Measurements from ENCODE around the gene CPA5.

The CPA5 gene

DNA sequence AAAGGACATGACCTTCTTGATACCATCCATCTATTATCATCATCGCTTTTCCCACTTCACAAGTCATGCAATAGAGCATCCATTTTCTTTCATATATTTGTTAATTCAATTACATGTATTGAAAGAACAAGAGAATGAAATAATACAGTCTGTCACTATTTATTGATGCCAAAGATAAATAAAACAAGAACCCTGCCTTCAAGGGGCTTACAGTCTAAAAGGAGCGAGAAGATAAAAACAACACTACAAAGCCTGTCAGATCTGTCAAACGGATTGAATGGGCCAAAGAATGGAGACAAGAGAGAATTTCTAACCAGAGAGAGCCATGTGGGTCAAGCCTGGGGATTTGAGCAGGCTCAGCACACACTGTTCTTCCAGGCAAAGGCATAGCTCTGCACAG, 15.9 kb downstream of the CPA5 start:
- TF ChIP-seq, protein P1, sequence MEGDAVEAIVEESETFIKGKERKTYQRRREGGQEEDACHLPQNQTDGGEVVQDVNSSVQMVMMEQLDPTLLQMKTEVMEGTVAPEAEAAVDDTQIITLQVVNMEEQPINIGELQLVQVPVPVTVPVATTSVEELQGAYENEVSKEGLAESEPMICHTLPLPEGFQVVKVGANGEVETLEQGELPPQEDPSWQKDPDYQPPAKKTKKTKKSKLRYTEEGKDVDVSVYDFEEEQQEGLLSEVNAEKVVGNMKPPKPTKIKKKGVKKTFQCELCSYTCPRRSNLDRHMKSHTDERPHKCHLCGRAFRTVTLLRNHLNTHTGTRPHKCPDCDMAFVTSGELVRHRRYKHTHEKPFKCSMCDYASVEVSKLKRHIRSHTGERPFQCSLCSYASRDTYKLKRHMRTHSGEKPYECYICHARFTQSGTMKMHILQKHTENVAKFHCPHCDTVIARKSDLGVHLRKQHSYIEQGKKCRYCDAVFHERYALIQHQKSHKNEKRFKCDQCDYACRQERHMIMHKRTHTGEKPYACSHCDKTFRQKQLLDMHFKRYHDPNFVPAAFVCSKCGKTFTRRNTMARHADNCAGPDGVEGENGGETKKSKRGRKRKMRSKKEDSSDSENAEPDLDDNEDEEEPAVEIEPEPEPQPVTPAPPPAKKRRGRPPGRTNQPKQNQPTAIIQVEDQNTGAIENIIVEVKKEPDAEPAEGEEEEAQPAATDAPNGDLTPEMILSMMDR (IDR thresholded peaks at IDR 0.05; ENCODE audit: low read length, missing control alignments), result no peak
- no peak for DNase-seq (ENCODE audit: low read depth)
- H3K4me3 ChIP-seq (replicated peaks; ENCODE audit: low read depth, low read length), result no peak overlapping the region

- no peak for DNase-seq (ENCODE audit: low read depth)
- TF ChIP-seq, protein P1 (IDR thresholded peaks at IDR 0.05; ENCODE audit: low read length, missing control alignments), result no peak
- H3K4me3 ChIP-seq (replicated peaks; ENCODE audit: low read depth, low read length), result no peak overlapping the region
Measured at GRCh38 chr7:130361681-130362080, 17.1 kb downstream of the CPA5 start.

DNA sequence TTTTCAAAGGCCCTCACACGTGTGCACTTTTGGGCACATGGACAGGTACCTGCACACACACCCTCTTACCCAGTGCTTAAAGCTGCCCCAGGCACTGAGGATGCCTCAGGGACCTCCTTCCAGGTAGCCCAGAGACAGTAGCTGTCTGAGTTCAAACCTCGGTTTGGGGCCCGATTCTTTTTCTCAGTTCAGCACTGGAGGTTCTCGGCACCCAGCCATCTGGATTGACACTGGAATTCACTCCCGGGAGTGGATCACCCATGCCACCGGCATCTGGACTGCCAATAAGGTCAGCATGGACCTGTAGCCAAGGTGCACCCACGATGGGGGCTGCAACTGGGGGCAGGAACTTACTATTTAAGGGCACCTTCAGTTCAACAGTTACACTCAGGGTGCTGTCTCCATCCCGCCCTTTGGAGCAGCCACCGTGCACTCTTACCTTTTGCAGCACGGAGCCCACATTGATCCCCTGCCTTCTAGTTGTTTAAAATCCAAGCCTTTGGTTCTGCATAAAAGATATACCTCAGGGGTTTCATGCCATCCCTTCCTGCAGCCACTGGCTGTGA, 17.7 kb downstream of the CPA5 start:
- no peak overlapping the region for H3K4me3 ChIP-seq (replicated peaks; ENCODE audit: low read depth, low read length)
- TF ChIP-seq, protein P1 (IDR thresholded peaks at IDR 0.05; ENCODE audit: low read length, missing control alignments), result no peak
- no peak for DNase-seq (ENCODE audit: low read depth)

DNA sequence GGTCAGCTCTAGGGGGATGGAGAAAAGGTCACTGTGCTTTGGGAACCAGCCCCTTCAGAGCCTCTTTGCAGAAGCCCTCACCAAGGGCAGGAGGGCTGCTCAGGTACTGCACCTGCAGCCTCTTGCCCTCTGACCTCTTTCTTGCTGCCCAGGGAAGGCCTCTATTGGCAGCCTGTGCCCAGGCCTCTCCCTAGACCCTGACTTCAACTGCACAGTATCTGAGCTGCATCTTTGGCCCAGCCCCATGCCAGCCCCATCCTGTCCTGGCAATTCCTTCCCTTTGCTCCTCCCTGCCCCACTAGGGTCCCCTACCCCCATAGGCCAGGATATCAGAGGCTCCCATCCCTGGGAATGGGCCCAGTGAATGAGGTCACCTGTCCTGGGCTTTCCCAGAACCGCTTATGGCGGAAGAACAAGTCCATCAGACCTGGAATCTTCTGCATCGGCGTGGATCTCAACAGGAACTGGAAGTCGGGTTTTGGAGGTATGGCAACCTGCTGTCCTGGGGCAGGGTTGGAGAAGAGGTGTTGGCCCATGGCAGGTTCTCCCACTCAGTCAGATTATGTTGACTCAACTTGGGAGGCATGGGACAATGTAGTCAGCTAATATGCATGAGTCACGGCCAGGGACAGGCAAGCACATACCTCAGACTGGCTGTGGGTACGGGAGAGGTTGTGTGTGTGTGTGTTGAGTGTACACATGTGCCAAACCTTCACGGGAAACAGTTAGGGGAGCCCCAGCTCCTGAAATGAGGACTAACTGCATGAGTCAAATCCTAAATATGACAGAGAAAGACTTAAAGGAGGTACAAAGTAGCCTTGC, 18.6 kb downstream of the CPA5 start:
- DNase-seq (ENCODE audit: low read depth), result peak; percentile 92
- H3K4me3 ChIP-seq (replicated peaks; ENCODE audit: low read depth, low read length), result no peak overlapping the region
- TF ChIP-seq, protein P1 (IDR thresholded peaks at IDR 0.05; ENCODE audit: low read length, missing control alignments), result no peak

DNA sequence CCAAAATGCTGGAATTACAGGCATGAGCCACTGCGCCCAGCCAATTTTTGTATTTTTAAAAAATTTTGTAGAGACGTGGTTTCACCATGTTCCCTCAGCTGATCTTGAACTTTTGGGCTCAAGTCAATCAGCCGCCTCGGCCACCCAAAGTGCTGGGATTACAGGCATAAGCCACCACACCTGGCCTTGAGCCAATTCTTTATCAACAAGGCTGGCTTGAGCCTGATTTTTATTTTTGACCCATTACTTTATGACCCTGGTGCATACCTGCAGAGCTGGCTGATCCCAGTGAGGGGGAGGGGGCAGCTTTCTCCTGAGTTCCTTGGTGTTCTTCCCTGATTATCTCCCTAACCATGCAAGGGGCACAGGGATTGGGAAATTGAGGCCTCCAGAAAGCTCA, 19.8 kb downstream of the CPA5 start:
- no peak overlapping the region for H3K4me3 ChIP-seq (replicated peaks; ENCODE audit: low read depth, low read length)
- DNase-seq (ENCODE audit: low read depth), result no peak
- TF ChIP-seq, protein P1 (IDR thresholded peaks at IDR 0.05; ENCODE audit: low read length, missing control alignments), result no peak

DNA sequence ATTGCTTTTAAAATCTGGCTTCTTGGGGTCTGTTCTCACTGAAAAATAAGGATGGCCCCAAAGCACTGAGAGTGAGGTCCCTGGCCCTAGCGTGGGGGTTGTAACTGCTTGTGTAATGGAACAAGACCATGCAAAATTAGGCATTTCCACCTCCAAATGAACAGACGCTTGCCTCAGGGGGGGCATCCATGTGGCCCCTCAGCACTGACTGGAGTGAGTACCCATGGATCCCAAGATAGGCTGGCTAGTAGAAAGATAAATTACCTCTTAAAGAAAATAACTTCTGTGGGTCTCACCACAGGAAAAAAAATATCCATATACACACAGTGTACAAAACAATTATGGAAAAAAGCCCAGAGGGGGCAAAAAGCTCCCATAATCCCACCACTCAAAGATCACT, 20.5 kb downstream of the CPA5 start:
- no peak for DNase-seq (ENCODE audit: low read depth)
- H3K4me3 ChIP-seq (replicated peaks; ENCODE audit: low read depth, low read length), result no peak overlapping the region

More for the DNA sequence above, 20.5 kb downstream of the CPA5 start:
- TF ChIP-seq, protein P1 (IDR thresholded peaks at IDR 0.05; ENCODE audit: low read length, missing control alignments), result no peak
